Measurements from ENCODE around the gene HNRNPA3. TPM values are rescaled to one million over a fixed set of nuclear protein-coding genes. Genes with fewer than 3 reads are reported as not detected.

Gene HNRNPA3
- 44.4 and 56.6 TPM in 2 replicates for total RNA-seq

GRCh38 chr2:177212106-177212890, at the start of gene HNRNPA3:
HNRNPA3 (plus strand) TSS chr2:177212794; CDS start chr2:177212800, 6 bp downstream.

DNA sequence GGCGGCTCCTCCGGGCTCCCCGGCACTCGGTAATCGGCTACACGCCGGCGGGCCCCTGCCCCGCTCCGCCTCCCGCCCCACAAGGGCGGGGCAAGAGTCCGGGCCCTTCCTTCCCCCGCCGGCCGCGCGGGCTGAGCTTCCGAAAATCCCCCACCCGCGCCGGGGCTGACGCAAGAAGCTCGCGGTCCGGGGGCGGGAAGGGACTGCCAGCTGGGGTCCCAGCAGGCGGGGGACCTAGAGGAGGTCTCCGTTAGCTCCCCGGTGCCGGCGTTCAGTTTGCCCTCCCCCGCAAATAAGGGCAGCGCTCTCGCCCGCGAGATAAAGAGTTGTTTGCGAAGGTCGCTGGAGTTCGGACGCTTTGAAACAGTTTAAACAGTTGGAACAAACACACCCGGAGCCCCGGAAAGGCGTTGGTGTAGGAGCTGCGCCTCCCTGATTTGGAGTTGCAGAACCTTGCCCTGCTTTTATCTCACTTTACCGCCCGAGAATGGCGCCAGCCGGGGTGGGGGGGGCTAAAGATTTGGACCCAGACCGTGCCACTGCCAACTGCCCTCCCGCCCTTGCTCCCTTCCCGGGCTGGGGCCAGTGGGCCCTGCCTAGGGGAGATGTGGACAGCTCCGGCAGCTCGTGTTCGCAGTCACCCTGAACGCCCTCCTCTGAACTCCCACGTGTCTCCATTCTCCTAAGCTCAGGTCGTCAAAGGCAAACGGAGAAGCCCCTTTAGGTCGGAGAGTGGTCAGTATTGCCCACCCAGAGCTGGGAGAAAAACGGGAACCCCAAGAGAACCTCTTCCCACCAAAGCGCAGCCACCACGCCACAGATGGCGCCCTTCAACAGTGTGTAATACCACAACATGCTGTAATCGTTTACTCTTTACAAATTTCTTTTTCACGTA, 52.3 kb downstream of the HNRNPA3 start, which contains the start of gene NFE2L2:
Gene NFE2L2, minus strand, starts transcription at position 35 of the 895 bp plus-strand sequence. CDS start 151 bp downstream, outside the sequence.

Small RNAs within 50 kb of the gene (small RNA-seq; reads per million reads assigned to genes)
- gene MIR3128: not detected
- gene RF00019: not detected

Other genes starting within 250 kb of the HNRNPA3 start
- gene NFE2L2, start 51.9 kb downstream of the HNRNPA3 start, total RNA-seq: 52.9 and 55.2 TPM in 2 replicates
- 56.5 and 62.6 TPM in 2 replicates for gene AGPS, start 180.0 kb downstream of the HNRNPA3 start, total RNA-seq

All from vein endothelial cell (primary cell).